ENCODE data around the gene CLN6. TPM values are rescaled to one million over a fixed set of nuclear protein-coding genes. Genes with fewer than 3 reads are reported as not detected.

The CLN6 gene
- total and polyA plus RNA-seq, 2 experiments from 2014 or later, result 3.8 to 17.4 TPM

GRCh38 chr15:68201153-68201878, 28.2 kb downstream of the CLN6 start:
- H3K9me2 ChIP-seq (ENCODE audit: insufficient read depth), result no peaks in the 10 kb centered on the region
- H3K36me3 ChIP-seq (ENCODE audit: low read depth), result no peaks in the 10 kb centered on the region
- H2AFZ ChIP-seq, result no peak overlapping the region
- TF ChIP-seq EZH2 (IDR thresholded peaks at IDR 0.05; ENCODE audit: insufficient read depth, poor library complexity, severe bottlenecking), result no peak
- TF ChIP-seq EZH2phosphoT487 (IDR thresholded peaks at IDR 0.05; ENCODE audit: insufficient read depth, low read depth), result no peak
- in situ Hi-C loops (cut with MboI), result no loop called here
- H3K27ac ChIP-seq, result no peak overlapping the region
- DNase-seq, result no peak
- H3K27me3 ChIP-seq (replicated peaks; ENCODE audit: insufficient read depth), result no peaks in the 10 kb centered on the region
- H3F3A ChIP-seq (ENCODE audit: insufficient read depth), result no peaks in the 10 kb centered on the region
- WGBS, 2 experiments (ENCODE audit: low coverage in 1 of 2, low lambda C conversion rate in 2 of 2, missing lambda C conversion rate in 2 of 2), result 89 to 94% methylated on average over 7 of the region's 7 CpGs
- no peak overlapping the region for H3K4me3 ChIP-seq
- H3K4me1 ChIP-seq (ENCODE audit: insufficient read depth), result 0 out of 2 replicates have a peak, but pooled peaks cover 4% of the 10 kb centered on the region
- no peaks in the 10 kb centered on the region for H3K9me3 ChIP-seq (ENCODE audit: low read depth)
- no peak overlapping the region for H3K9ac ChIP-seq
- no peaks in the 10 kb centered on the region for H3K79me2 ChIP-seq (ENCODE audit: insufficient read depth)
- H4K20me1 ChIP-seq (ENCODE audit: insufficient read depth), result no peaks in the 10 kb centered on the region
- no peak overlapping the region for H3K4me2 ChIP-seq (ENCODE audit: unreplicated experiment)

GRCh38 chr15:68200016-68200861, 29.3 kb downstream of the CLN6 start:
- no peak overlapping the region for H3K27ac ChIP-seq
- H3K27me3 ChIP-seq (replicated peaks; ENCODE audit: insufficient read depth), result no peaks in the 10 kb centered on the region
- H3K4me3 ChIP-seq, result no peak overlapping the region
- in situ Hi-C loops (cut with MboI), result no loop called here
- H3K9ac ChIP-seq, result no peak overlapping the region
- 43 to 49% methylated on average over 16 of the region's 16 CpGs for WGBS, 2 experiments (ENCODE audit: low coverage in 1 of 2, low lambda C conversion rate in 2 of 2, missing lambda C conversion rate in 2 of 2)
- no peaks in the 10 kb centered on the region for H3K9me2 ChIP-seq (ENCODE audit: insufficient read depth)
- 0 out of 2 replicates have a peak, but pooled peaks cover 4% of the 10 kb centered on the region for H3K4me1 ChIP-seq (ENCODE audit: insufficient read depth)
- no peak overlapping the region for H2AFZ ChIP-seq
- no peaks in the 10 kb centered on the region for H3K36me3 ChIP-seq (ENCODE audit: low read depth)
- no peak for TF ChIP-seq EZH2 (IDR thresholded peaks at IDR 0.05; ENCODE audit: insufficient read depth, poor library complexity, severe bottlenecking)
- no peak for TF ChIP-seq EZH2phosphoT487 (IDR thresholded peaks at IDR 0.05; ENCODE audit: insufficient read depth, low read depth)
- peak; percentile 11 for DNase-seq
- no peaks in the 10 kb centered on the region for H4K20me1 ChIP-seq (ENCODE audit: insufficient read depth)
- H3F3A ChIP-seq (ENCODE audit: insufficient read depth), result no peaks in the 10 kb centered on the region
- no peaks in the 10 kb centered on the region for H3K9me3 ChIP-seq (ENCODE audit: low read depth)
- no peak overlapping the region for H3K4me2 ChIP-seq (ENCODE audit: unreplicated experiment)
- no peaks in the 10 kb centered on the region for H3K79me2 ChIP-seq (ENCODE audit: insufficient read depth)

GRCh38 chr15:68199340-68199739, 30.2 kb downstream of the CLN6 start:
- H3K4me3 ChIP-seq, result no peak overlapping the region
- no peak overlapping the region for H2AFZ ChIP-seq
- H3K27ac ChIP-seq, result no peak overlapping the region
- H3K9ac ChIP-seq, result no peak overlapping the region
- no peaks in the 10 kb centered on the region for H3F3A ChIP-seq (ENCODE audit: insufficient read depth)
- no peaks in the 10 kb centered on the region for H3K4me1 ChIP-seq (ENCODE audit: insufficient read depth)
- no peak for DNase-seq
- no peaks in the 10 kb centered on the region for H4K20me1 ChIP-seq (ENCODE audit: insufficient read depth)
- 52 to 55% methylated on average over 11 of the region's 11 CpGs for WGBS, 2 experiments (ENCODE audit: low coverage in 1 of 2, low lambda C conversion rate in 2 of 2, missing lambda C conversion rate in 2 of 2)
- no peaks in the 10 kb centered on the region; the same call in 1 of the 2 replicates for H3K36me3 ChIP-seq (ENCODE audit: low read depth)
- H3K9me2 ChIP-seq (ENCODE audit: insufficient read depth), result no peaks in the 10 kb centered on the region
- TF ChIP-seq EZH2phosphoT487 (IDR thresholded peaks at IDR 0.05; ENCODE audit: insufficient read depth, low read depth), result no peak
- TF ChIP-seq EZH2 (IDR thresholded peaks at IDR 0.05; ENCODE audit: insufficient read depth, poor library complexity, severe bottlenecking), result no peak
- no peak overlapping the region for H3K4me2 ChIP-seq (ENCODE audit: unreplicated experiment)
- H3K9me3 ChIP-seq (ENCODE audit: low read depth), result no peaks in the 10 kb centered on the region
- H3K27me3 ChIP-seq (replicated peaks; ENCODE audit: insufficient read depth), result no peaks in the 10 kb centered on the region
- H3K79me2 ChIP-seq (ENCODE audit: insufficient read depth), result no peaks in the 10 kb centered on the region
- in situ Hi-C loops (cut with MboI), result no loop called here

GRCh38 chr15:68197661-68198437, 31.7 kb downstream of the CLN6 start:
- no peaks in the 10 kb centered on the region for H3K9me2 ChIP-seq (ENCODE audit: insufficient read depth)
- H3K79me2 ChIP-seq (ENCODE audit: insufficient read depth), result no peaks in the 10 kb centered on the region
- in situ Hi-C loops (cut with MboI), result no loop called here
- TF ChIP-seq EZH2phosphoT487 (IDR thresholded peaks at IDR 0.05; ENCODE audit: insufficient read depth, low read depth) (no peak), EZH2 (IDR thresholded peaks at IDR 0.05; ENCODE audit: insufficient read depth, poor library complexity, severe bottlenecking) (no peak)
- no peaks in the 10 kb centered on the region for H3K27me3 ChIP-seq (replicated peaks; ENCODE audit: insufficient read depth)
- H3K9ac ChIP-seq, result no peak overlapping the region
- H3K4me1 ChIP-seq (ENCODE audit: insufficient read depth), result no peaks in the 10 kb centered on the region
- H3K27ac ChIP-seq, result no peak overlapping the region
- no peaks in the 10 kb centered on the region for H3K9me3 ChIP-seq (ENCODE audit: low read depth)
- WGBS, 2 experiments (ENCODE audit: low coverage in 1 of 2, low lambda C conversion rate in 2 of 2, missing lambda C conversion rate in 2 of 2), result 86 to 90% methylated on average over 11 of the region's 11 CpGs
- DNase-seq, result no peak
- no peaks in the 10 kb centered on the region; the same call in 1 of the 2 replicates for H3K36me3 ChIP-seq (ENCODE audit: low read depth)
- H3K4me3 ChIP-seq, result no peak overlapping the region
- H4K20me1 ChIP-seq (ENCODE audit: insufficient read depth), result no peaks in the 10 kb centered on the region
- H3F3A ChIP-seq (ENCODE audit: insufficient read depth), result no peaks in the 10 kb centered on the region
- H3K4me2 ChIP-seq (ENCODE audit: unreplicated experiment), result no peak overlapping the region
- H2AFZ ChIP-seq, result no peak overlapping the region

Data from GM23248 (cell line).